PC-9 (cell line): ENCODE data around the gene OTOL1. TPM values are rescaled to one million over a fixed set of nuclear protein-coding genes. Genes with fewer than 3 reads are reported as not detected.
"Not testable (repeated sequence)": the region's sequence is repeated elsewhere in the genome, so short reads cannot be mapped to it uniquely, and the experiment has no call there.

Experiments
- BruUV-seq: library from RNA; stranded (reverse); fragments of 400-500 nt; replicated peaks from 2 replicates; lab custom pipeline; 2021; lab: Mats Ljungman, UMichigan
- CTCF ChIA-PET: fragments of 300-600 bp; sonication (Branson Sonifier 250); formaldehyde crosslinking; loops from one replicate; lab custom pipeline; 2022; ENCODE audit warnings: antibody characterized with exemption; lab: Charles Lee
- POLR2A ChIA-PET: fragments of 300-600 bp; sonication (Branson Sonifier 250); formaldehyde crosslinking; loops from one replicate; lab custom pipeline; 2022; ENCODE audit warnings: antibody characterized with exemption; ENCODE audit not compliant: unreplicated experiment; lab: Charles Lee
- DNase-seq, 2 experiments: peaks; one replicate each; pipeline versions ENCODE4 v3.0.0 to v3.0.0-alpha.2; 2015 to 2022; ENCODE audit warnings: mixed read lengths in 1 of 2
- H2AFZ ChIP-seq: fragments of 200-600 bp; sonication (generic); 2 replicates; pipeline ENCODE4 v1.8.1; 2017; ENCODE audit warnings: antibody characterized with exemption
- H3F3A ChIP-seq: fragments of 200-600 bp; sonication (generic); 2 replicates; pipeline ENCODE4 v1.8.1; 2017; ENCODE audit warnings: antibody characterized with exemption, mild to moderate bottlenecking, low read depth; ENCODE audit not compliant: insufficient read depth
- H3K27ac ChIP-seq: fragments of 200-600 bp; sonication (generic); 2 replicates; pipeline ENCODE4 v1.6.1; 2016; ENCODE audit warnings: mixed run types
- H3K27me3 ChIP-seq: fragments of 200-600 bp; sonication (generic); 2 replicates; pipeline ENCODE4 v1.6.1; 2016; ENCODE audit warnings: low read depth, mixed run types; ENCODE audit not compliant: insufficient read depth
- H3K36me3 ChIP-seq: fragments of 200-600 bp; sonication (generic); 2 replicates; pipeline ENCODE4 v1.6.1; 2016; ENCODE audit warnings: low read depth, mixed run types
- H3K4me1 ChIP-seq: fragments of 200-600 bp; sonication (generic); replicated peaks from 2 replicates; pipeline ENCODE4 v1.6.1; 2016; ENCODE audit warnings: mixed run types; ENCODE audit not compliant: insufficient read depth
- H3K4me2 ChIP-seq: fragments of 200-600 bp; sonication (generic); 2 replicates; pipeline ENCODE4 v1.6.1; 2017; ENCODE audit warnings: mixed run types
- H3K4me3 ChIP-seq: fragments of 200-600 bp; sonication (generic); 2 replicates; pipeline ENCODE4 v1.6.1; 2016; ENCODE audit warnings: mixed run types
- H3K79me2 ChIP-seq: fragments of 200-600 bp; sonication (generic); 2 replicates; pipeline ENCODE4 v1.6.1; 2017; ENCODE audit warnings: low read depth, mixed run types
- H3K9me2 ChIP-seq: fragments of 200-600 bp; sonication (generic); 2 replicates; pipeline ENCODE4 v1.8.1; 2017; ENCODE audit warnings: mild to moderate bottlenecking; ENCODE audit not compliant: insufficient read depth
- H3K9me3 ChIP-seq: fragments of 200-600 bp; sonication (generic); 2 replicates; pipeline ENCODE4 v1.8.1; 2016; ENCODE audit warnings: low read depth; ENCODE audit not compliant: insufficient read depth
- H4K20me1 ChIP-seq: fragments of 200-600 bp; sonication (generic); 2 replicates; pipeline ENCODE4 v1.8.1; 2017; ENCODE audit not compliant: insufficient read depth
- CTCF ChIP-seq: fragments of 200-600 bp; sonication (generic); conservative IDR thresholded peaks from 2 replicates; pipeline ENCODE4 v1.6.1; 2017; ENCODE audit warnings: mixed run types, antibody characterized with exemption, mild to moderate bottlenecking, moderate library complexity
- EZH2 ChIP-seq: fragments of 200-600 bp; sonication (generic); IDR thresholded peaks from 2 replicates; pipeline ENCODE4 v1.8.0; 2017; ENCODE audit warnings: antibody characterized with exemption, low read depth
- intact Hi-C: fragments of 100-400 bp; cut with micrococcal nuclease; formaldehyde crosslinking; loops from one replicate; pipeline ENCODE4 v1.10.0; 2022; ENCODE audit not compliant: unreplicated experiment
- total RNA-seq: library from RNA; stranded (reverse); gene quantifications from 2 replicates; pipeline ENCODE4 v1.2.3, GENCODE V29; 2021

Gene OTOL1
- total RNA-seq, 1 experiment from 2014 or later, result not detected

DNA sequence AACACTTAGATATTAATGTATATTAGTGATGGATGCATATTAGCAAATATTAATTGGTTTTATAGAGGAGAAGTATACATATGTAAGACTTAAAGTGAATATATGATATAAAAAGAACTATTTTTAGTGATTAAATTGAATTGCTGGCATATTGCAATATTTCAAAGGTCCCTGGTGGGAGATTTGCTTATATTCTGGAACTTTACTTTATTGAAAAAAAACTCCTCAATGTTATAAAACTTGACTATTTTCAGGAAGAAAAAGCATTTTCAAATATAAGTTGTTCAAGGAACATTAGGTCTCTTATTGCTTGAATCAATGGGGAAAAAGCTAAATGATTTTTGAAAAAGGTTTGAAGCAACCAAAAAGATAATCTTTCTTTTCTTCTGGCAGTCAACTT lies 21.4 kb upstream of the OTOL1 start:
- H3K36me3 ChIP-seq, result no peaks in the 10 kb centered on the region
- ChIA-PET CTCF (no interaction called here), POLR2A (no interaction called here)
- BruUV-seq, result no TSS peak
- DNase-seq, result no peak
- no peak overlapping the region for H3K27ac ChIP-seq
- H3K9me3 ChIP-seq, result no peaks in the 10 kb centered on the region
- H3K4me3 ChIP-seq, result no peak overlapping the region
- no peaks in the 10 kb centered on the region for H4K20me1 ChIP-seq
- no peaks in the 10 kb centered on the region for H3K9me2 ChIP-seq
- intact Hi-C loops, result no loop called here
- H3K4me2 ChIP-seq, result no peak overlapping the region
- H3K79me2 ChIP-seq, result no peaks in the 10 kb centered on the region
- H3F3A ChIP-seq, result no peaks in the 10 kb centered on the region
- no peak overlapping the region for H2AFZ ChIP-seq
- TF ChIP-seq CTCF, result no peak
- no peak for TF ChIP-seq EZH2
- H3K4me1 ChIP-seq, result peaks cover 8% of the 10 kb centered on the region; the same call in 1 of the 2 replicates
- H3K27me3 ChIP-seq, result no peaks in the 10 kb centered on the region

DNA sequence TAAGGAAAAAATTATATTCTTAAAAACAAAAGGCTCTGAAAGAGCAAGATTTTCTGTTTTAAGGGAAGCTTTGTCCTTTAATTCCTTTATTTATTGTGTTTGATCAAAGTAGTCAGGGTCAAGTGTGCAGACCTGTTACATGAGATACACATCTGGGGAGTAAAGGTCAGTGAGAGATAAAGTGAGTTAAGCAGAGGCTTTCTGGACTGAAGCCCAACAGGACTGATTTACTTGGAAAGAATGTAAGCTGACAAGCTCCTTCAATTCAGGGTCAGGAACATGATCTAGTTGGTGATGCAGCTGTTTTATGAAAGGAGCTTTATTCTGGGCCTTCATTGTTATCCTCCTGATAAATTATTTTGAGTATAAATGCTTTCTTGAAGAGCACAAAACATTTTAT lies 20.7 kb upstream of the OTOL1 start:
- Histone ChIP-seq H3K27me3 (no peaks in the 10 kb centered on the region), H3K4me1 (peaks cover 8% of the 10 kb centered on the region; the same call in 1 of the 2 replicates), H3K27ac (no peak overlapping the region), H4K20me1 (no peaks in the 10 kb centered on the region), H3K4me3 (no peak overlapping the region), H3F3A (no peaks in the 10 kb centered on the region), H3K9me2 (no peaks in the 10 kb centered on the region), H3K9me3 (no peaks in the 10 kb centered on the region), H3K36me3 (no peaks in the 10 kb centered on the region), H3K4me2 (no peak overlapping the region), H3K79me2 (no peaks in the 10 kb centered on the region), H2AFZ (no peak overlapping the region)
- TF ChIP-seq CTCF, result no peak
- no peak for TF ChIP-seq EZH2
- POLR2A ChIA-PET, result interaction anchor here (0.6 kb wide), 1 partner anchor 1064 kb away, joined by 4 read pairs; no protein-coding TSS in a partner anchor
- CTCF ChIA-PET, result no interaction called here
- no TSS peak for BruUV-seq
- peak; percentile 45 to 58 for DNase-seq
- intact Hi-C loops, result no loop called here

- ChIA-PET POLR2A (no interaction called here), CTCF (no interaction called here)
- Histone ChIP-seq H3K4me1 (no peaks in the 10 kb centered on the region), H3K27me3 (no peaks in the 10 kb centered on the region), H3K4me2 (no peak overlapping the region), H4K20me1 (no peaks in the 10 kb centered on the region), H2AFZ (no peak overlapping the region), H3K79me2 (no peaks in the 10 kb centered on the region), H3K36me3 (no peaks in the 10 kb centered on the region), H3K27ac (no peak overlapping the region), H3K9me2 (no peaks in the 10 kb centered on the region), H3K4me3 (no peak overlapping the region), H3F3A (no peaks in the 10 kb centered on the region), H3K9me3 (no peaks in the 10 kb centered on the region)
- no peak for TF ChIP-seq EZH2
- TF ChIP-seq CTCF, result no peak
- no peak for DNase-seq
- no TSS peak for BruUV-seq
- intact Hi-C loops, result no loop called here
These were observed 12.4 kb upstream of the OTOL1 start for GRCh38 chr3:161484226-161484625.

GRCh38 chr3:161488284-161488683 lies 8.3 kb upstream of the OTOL1 start:
- DNase-seq, H3K27me3 ChIP-seq, CTCF ChIA-PET, H3K9me2 ChIP-seq, H3K4me2 ChIP-seq, H3K36me3 ChIP-seq, H3K4me3 ChIP-seq, H4K20me1 ChIP-seq, H3F3A ChIP-seq, BruUV-seq, H3K9me3 ChIP-seq, H2AFZ ChIP-seq, H3K79me2 ChIP-seq, intact Hi-C loops, H3K4me1 ChIP-seq, H3K27ac ChIP-seq: not testable (repeated sequence)
- POLR2A ChIA-PET, result interaction anchor here (0.7 to 0.8 kb wide), 2 partner anchors 84 to 872 kb away, joined by 5 read pairs; no protein-coding TSS in a partner anchor
